Measurements from ENCODE around the gene RASAL2. TPM values are rescaled to one million over a fixed set of nuclear protein-coding genes. Genes with fewer than 3 reads are reported as not detected.

Gene RASAL2
- total RNA-seq, 4 donors from 2014 or later: 17.0 to 27.4 (median 20.2) TPM

DNA sequence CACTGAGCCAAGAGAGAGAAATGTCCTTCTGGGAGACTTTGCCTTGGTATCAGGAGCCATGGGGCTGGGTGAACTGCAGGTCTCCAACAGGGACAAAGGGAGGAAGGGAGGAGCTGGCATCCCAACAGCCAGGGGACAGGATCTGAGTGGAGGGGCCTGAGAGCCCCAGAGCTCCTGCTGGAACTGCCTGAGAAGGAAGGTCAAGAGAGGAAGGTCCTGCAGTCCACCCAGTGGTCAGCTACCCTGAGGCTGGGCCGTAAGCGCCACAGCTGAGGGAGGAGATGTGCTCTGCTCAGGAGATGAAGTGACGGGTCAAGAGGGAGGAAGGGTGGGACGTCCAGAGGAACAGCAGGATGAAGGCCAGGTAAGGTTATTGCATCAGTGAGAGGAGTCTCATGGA, 410.4 kb downstream of the RASAL2 start:
- H3K9me3 ChIP-seq: no peaks in the 10 kb centered on the region
- 67 to 87% methylated on average over 1 to 4 of the region's 4 CpGs for WGBS, 2 donors (ENCODE audit: low coverage in 1 of 2)

DNA sequence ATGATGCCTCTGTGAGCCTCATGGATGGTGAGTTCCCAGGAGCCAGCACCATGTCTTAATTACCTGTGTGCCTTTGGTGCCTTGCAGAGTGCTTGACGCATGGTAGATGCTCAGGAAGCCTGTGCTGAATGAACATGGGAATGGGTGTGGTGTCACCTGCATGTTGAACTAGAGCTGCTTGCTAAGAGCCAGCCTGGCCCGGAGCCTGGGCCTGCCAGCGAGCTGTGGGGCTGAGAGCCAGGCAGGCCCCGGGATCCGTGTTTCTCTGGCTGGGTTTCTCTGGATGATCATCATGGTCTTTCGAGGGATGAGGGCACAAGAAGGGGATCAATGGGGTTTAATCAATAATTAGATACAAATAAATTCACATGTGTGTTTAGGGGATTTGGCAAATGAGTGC, 412.3 kb downstream of the RASAL2 start:
- Histone ChIP-seq H3K4me1 (no peaks in the 10 kb centered on the region), H3K9me3 (no peaks in the 10 kb centered on the region), H3K27me3 (peaks cover 7% of the 10 kb centered on the region), H3K36me3 (no peaks in the 10 kb centered on the region), H3K4me3 (no peak overlapping the region), H3K27ac (no peak overlapping the region)
- 100% methylated on average over 2 of the region's 6 CpGs; no CpG with 5 or more reads in 1 of the 2 donors for WGBS, 2 donors (ENCODE audit: low coverage in 1 of 2)
- ATAC-seq: no peak
- no peak for TF ChIP-seq POLR2AphosphoS5 (IDR thresholded peaks at IDR 0.05)

More for the DNA sequence above, 410.4 kb downstream of the RASAL2 start:
- Histone ChIP-seq H3K4me1 (no peaks in the 10 kb centered on the region), H3K27me3 (peaks cover 7% of the 10 kb centered on the region), H3K27ac (no peak overlapping the region), H3K4me3 (no peak overlapping the region), H3K36me3 (no peaks in the 10 kb centered on the region)
- ATAC-seq: no peak
- no peak for TF ChIP-seq POLR2A (IDR thresholded peaks at IDR 0.05)
- TF ChIP-seq EP300 (IDR thresholded peaks at IDR 0.05): no peak
- TF ChIP-seq POLR2AphosphoS5 (IDR thresholded peaks at IDR 0.05): no peak
- TF ChIP-seq, protein P1, sequence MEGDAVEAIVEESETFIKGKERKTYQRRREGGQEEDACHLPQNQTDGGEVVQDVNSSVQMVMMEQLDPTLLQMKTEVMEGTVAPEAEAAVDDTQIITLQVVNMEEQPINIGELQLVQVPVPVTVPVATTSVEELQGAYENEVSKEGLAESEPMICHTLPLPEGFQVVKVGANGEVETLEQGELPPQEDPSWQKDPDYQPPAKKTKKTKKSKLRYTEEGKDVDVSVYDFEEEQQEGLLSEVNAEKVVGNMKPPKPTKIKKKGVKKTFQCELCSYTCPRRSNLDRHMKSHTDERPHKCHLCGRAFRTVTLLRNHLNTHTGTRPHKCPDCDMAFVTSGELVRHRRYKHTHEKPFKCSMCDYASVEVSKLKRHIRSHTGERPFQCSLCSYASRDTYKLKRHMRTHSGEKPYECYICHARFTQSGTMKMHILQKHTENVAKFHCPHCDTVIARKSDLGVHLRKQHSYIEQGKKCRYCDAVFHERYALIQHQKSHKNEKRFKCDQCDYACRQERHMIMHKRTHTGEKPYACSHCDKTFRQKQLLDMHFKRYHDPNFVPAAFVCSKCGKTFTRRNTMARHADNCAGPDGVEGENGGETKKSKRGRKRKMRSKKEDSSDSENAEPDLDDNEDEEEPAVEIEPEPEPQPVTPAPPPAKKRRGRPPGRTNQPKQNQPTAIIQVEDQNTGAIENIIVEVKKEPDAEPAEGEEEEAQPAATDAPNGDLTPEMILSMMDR (IDR thresholded peaks at IDR 0.05): no peak

DNA sequence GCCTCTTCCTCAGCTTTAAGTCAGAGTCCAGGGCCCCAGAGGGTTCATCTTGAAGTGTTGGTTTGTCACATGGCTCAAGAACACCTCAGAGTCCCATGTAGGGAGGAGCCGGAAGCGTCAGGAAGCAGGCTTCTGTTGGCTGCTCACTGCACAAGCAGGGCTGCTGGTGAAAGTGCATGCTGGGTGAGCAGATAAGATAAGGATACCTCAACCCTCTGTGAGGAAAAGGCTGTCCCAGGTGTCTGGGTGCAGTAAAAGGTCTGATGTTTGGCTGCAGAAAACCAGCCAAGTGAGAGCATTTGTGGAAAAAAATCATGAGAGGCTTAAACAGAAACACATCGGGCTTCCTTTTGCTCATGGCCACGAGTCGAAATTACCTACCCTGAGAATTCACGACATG, 412.8 kb downstream of the RASAL2 start:
- WGBS, 2 donors (ENCODE audit: low coverage in 1 of 2): 89 to 93% methylated on average over 4 of the region's 6 CpGs
- H3K27ac ChIP-seq: no peak overlapping the region
- no peak for TF ChIP-seq POLR2AphosphoS5 (IDR thresholded peaks at IDR 0.05)
- TF ChIP-seq, protein P1 (IDR thresholded peaks at IDR 0.05): no peak
- H3K4me3 ChIP-seq: no peak overlapping the region
- H3K9me3 ChIP-seq: no peaks in the 10 kb centered on the region
- ATAC-seq: no peak
- peaks cover 7% of the 10 kb centered on the region for H3K27me3 ChIP-seq
- no peaks in the 10 kb centered on the region for H3K36me3 ChIP-seq
- H3K4me1 ChIP-seq: no peaks in the 10 kb centered on the region

DNA sequence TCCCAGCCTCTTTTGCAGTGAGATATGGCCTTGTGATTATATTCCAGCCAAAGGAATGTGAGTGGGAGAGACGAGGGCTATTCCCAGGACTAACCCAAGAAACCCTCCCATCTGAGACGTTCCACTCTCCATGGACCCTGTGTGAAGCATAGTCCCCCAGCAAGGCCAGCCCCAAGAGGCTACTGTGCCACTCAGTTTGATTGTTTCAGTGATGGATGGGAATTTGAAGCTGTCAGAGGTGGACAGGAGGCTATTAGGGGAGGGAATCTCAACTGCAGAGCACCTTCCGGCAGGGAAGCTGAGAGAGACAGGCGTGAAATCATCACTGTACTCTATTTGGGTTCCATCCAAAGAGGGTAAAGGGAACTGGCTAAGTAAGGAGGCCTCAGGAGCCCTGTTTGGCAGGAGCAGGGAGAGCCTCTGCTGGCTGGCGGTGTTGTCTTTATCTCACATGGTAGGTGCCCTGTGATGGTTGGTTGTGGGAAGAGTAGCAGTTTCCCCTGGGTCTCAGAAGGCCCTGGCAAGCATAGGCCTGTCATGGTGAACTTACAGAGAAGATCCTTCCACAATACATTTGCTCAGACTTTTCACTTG, 415.6 kb downstream of the RASAL2 start:
- H3K27me3 ChIP-seq: no peaks in the 10 kb centered on the region
- H3K9me3 ChIP-seq: no peaks in the 10 kb centered on the region
- 61 to 73% methylated on average over 2 to 3 of the region's 5 CpGs for WGBS, 2 donors (ENCODE audit: low coverage in 1 of 2)
- H3K36me3 ChIP-seq: no peaks in the 10 kb centered on the region
- H3K27ac ChIP-seq: no peak overlapping the region
- ATAC-seq: no peak
- no peak overlapping the region for H3K4me3 ChIP-seq
- TF ChIP-seq POLR2AphosphoS5 (IDR thresholded peaks at IDR 0.05) (no peak), EP300 (IDR thresholded peaks at IDR 0.05) (no peak), POLR2A (IDR thresholded peaks at IDR 0.05) (no peak)
- TF ChIP-seq, protein P1 (IDR thresholded peaks at IDR 0.05): no peak
- no peaks in the 10 kb centered on the region for H3K4me1 ChIP-seq

DNA sequence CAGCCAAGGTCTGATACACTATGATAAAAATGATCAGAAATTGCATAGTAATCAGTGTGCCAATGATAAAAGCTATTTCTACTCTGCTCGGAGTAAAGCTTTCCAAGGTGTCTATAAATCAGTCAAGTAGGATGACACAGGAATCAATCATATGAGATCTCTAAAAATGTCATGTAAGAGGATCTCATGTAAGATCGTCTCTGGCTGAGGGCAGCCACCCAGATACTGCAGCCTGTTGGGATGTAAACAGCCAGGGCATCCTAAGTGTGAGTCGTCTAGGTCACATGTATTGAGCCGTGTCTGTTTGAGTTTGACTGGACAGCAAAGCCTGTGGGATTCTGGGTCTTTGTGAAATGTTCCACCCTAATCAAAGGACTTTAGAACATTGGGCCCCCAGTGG, 416.3 kb downstream of the RASAL2 start:
- H3K4me1 ChIP-seq: no peaks in the 10 kb centered on the region
- WGBS, 2 donors (ENCODE audit: low coverage in 1 of 2): 82 to 93% methylated on average over 2 to 4 of the region's 4 CpGs
- no peak overlapping the region for H3K4me3 ChIP-seq
- no peaks in the 10 kb centered on the region for H3K27me3 ChIP-seq
- TF ChIP-seq POLR2A (IDR thresholded peaks at IDR 0.05) (no peak), EP300 (IDR thresholded peaks at IDR 0.05) (no peak), POLR2AphosphoS5 (IDR thresholded peaks at IDR 0.05) (no peak)
- TF ChIP-seq, protein P1 (IDR thresholded peaks at IDR 0.05): no peak
- H3K9me3 ChIP-seq: no peaks in the 10 kb centered on the region
- H3K27ac ChIP-seq: no peak overlapping the region
- ATAC-seq: no peak
- H3K36me3 ChIP-seq: no peaks in the 10 kb centered on the region
